HEK293 (cell line): ENCODE data around the gene CSTPP1.

Experiments used
- CTCF ChIA-PET: fragments of 350-600 bp; formaldehyde crosslinking; extraction: SDS; loops from one replicate; lab custom pipeline; 2021; ENCODE audit warnings: antibody characterized with exemption; lab: Yijun Ruan, JAX
- POLR2A ChIA-PET: fragments of 300-600 bp; formaldehyde crosslinking; extraction: SDS; loops from one replicate; lab custom pipeline; 2020; ENCODE audit warnings: antibody characterized with exemption, inconsistent platforms; lab: Yijun Ruan, JAX
- H3K27ac ChIP-seq: fragments of 200-500 bp; sonication (Bioruptor generic); 2 replicates; pipeline ENCODE4 v1.5.1; 2014; ENCODE audit warnings: low read depth, low read length, control low read depth, inconsistent platforms; ENCODE audit errors: extremely low read depth
- H3K36me3 ChIP-seq, 2 experiments: fragments of 200-500 bp in 1 of 2; sonication (Bioruptor generic) in 1 of 2; 1 replicate in 1 of 2; 2 replicates in 1 of 2; pipeline ENCODE4 v1.5.1; 2014 to 2017; ENCODE audit warnings: inconsistent platforms in 2 of 2, low read length in 2 of 2; ENCODE audit not compliant: control insufficient read depth in 2 of 2, insufficient read depth in 1 of 2
- H3K4me1 ChIP-seq: fragments of 200-500 bp; sonication (Bioruptor generic); 2 replicates; pipeline ENCODE4 v1.5.1; 2014; ENCODE audit warnings: mild to moderate bottlenecking, low read length, inconsistent platforms; ENCODE audit not compliant: control insufficient read depth, insufficient read depth
- H3K4me3 ChIP-seq: 2 replicates; pipeline ENCODE4 v1.5.1; 2011; ENCODE audit warnings: low read depth, mild to moderate bottlenecking, control low read depth, low read length, moderate library complexity
- H3K9me3 ChIP-seq: fragments of 200-500 bp; sonication (Bioruptor generic); 2 replicates; pipeline ENCODE4 v1.5.1; 2014; ENCODE audit warnings: low read depth, low read length, inconsistent platforms; ENCODE audit not compliant: control insufficient read depth, insufficient read depth
- EGR2 ChIP-seq: fragments of 450-650 bp; formaldehyde crosslinking; IDR thresholded peaks from 2 replicates; pipeline ENCODE4 v1.5.1; 2016; ENCODE audit warnings: low read depth, missing biosample characterization, missing genetic modification characterization
- GFI1B ChIP-seq: fragments of 450-650 bp; formaldehyde crosslinking; IDR thresholded peaks from 2 replicates; pipeline ENCODE4 v1.5.1; 2016; ENCODE audit warnings: missing biosample characterization, missing genetic modification characterization
- HOXD13 ChIP-seq: sonication (generic); formaldehyde crosslinking; IDR thresholded peaks from 2 replicates; pipeline ENCODE4 v1.8.0; 2022; ENCODE audit warnings: missing genetic modification reagents, borderline replicate concordance
- KLF8 ChIP-seq: fragments of 450-650 bp; formaldehyde crosslinking; IDR thresholded peaks from 2 replicates; pipeline ENCODE4 v1.5.1; 2016; ENCODE audit warnings: missing biosample characterization, missing genetic modification characterization
- KLF9 ChIP-seq: fragments of 450-650 bp; formaldehyde crosslinking; IDR thresholded peaks from 2 replicates; pipeline ENCODE4 v1.5.1; 2016; ENCODE audit warnings: missing biosample characterization, missing genetic modification characterization, low read depth
- MYNN ChIP-seq: fragments of 450-650 bp; formaldehyde crosslinking; IDR thresholded peaks from 2 replicates; pipeline ENCODE4 v1.5.1; 2016; ENCODE audit warnings: missing biosample characterization, missing genetic modification characterization, borderline replicate concordance
- SALL2 ChIP-seq: fragments of 450-650 bp; formaldehyde crosslinking; IDR thresholded peaks from 2 replicates; pipeline ENCODE4 v1.5.0; 2017; ENCODE audit warnings: missing biosample characterization, mild to moderate bottlenecking, missing genetic modification characterization, borderline replicate concordance
- SCRT2 ChIP-seq: fragments of 450-650 bp; formaldehyde crosslinking; IDR thresholded peaks from 2 replicates; pipeline ENCODE4 v1.5.1; 2016; ENCODE audit warnings: missing biosample characterization, missing genetic modification characterization
- ZBTB1 ChIP-seq: fragments of 450-650 bp; formaldehyde crosslinking; IDR thresholded peaks from 2 replicates; pipeline ENCODE4 v1.5.1; 2016; ENCODE audit warnings: missing biosample characterization, missing genetic modification characterization
- ZEB2 ChIP-seq: fragments of 450-650 bp; formaldehyde crosslinking; IDR thresholded peaks from 2 replicates; pipeline ENCODE4 v1.5.1; 2016; ENCODE audit warnings: missing biosample characterization, missing genetic modification characterization
- ZFP37 ChIP-seq: fragments of 450-650 bp; formaldehyde crosslinking; IDR thresholded peaks from 2 replicates; pipeline ENCODE4 v1.5.1; 2016; ENCODE audit warnings: missing biosample characterization, missing genetic modification characterization
- ZIC2 ChIP-seq: fragments of 450-650 bp; formaldehyde crosslinking; IDR thresholded peaks from 2 replicates; pipeline ENCODE4 v1.5.1; 2016; ENCODE audit warnings: missing biosample characterization, missing genetic modification characterization
- ZNF114 ChIP-seq: fragments of 450-650 bp; formaldehyde crosslinking; IDR thresholded peaks from 2 replicates; pipeline ENCODE4 v1.5.0; 2017; ENCODE audit warnings: missing biosample characterization, missing genetic modification characterization
- ZNF140 ChIP-seq: fragments of 450-650 bp; formaldehyde crosslinking; IDR thresholded peaks from 2 replicates; pipeline ENCODE4 v1.5.1; 2016; ENCODE audit warnings: missing biosample characterization, missing genetic modification characterization
- ZNF2 ChIP-seq: fragments of 450-650 bp; formaldehyde crosslinking; IDR thresholded peaks from 2 replicates; pipeline ENCODE4 v1.5.1; 2016; ENCODE audit warnings: missing biosample characterization, missing genetic modification characterization
- ZNF223 ChIP-seq: fragments of 450-650 bp; formaldehyde crosslinking; IDR thresholded peaks from 2 replicates; pipeline ENCODE4 v1.5.1; 2016; ENCODE audit warnings: missing biosample characterization, missing genetic modification characterization
- ZNF274 ChIP-seq, 2 experiments: fragments of 200-500 bp in 1 of 2; fragments of 450-650 bp in 1 of 2; sonication (Bioruptor generic) in 1 of 2; formaldehyde crosslinking in 1 of 2; IDR thresholded peaks; 2 replicates each; pipeline versions ENCODE4 v1.5.1 to v1.6.1; 2014 to 2016; ENCODE audit warnings: borderline replicate concordance in 1 of 2, inconsistent platforms in 1 of 2, low read length in 1 of 2, missing biosample characterization in 1 of 2, missing genetic modification characterization in 1 of 2
- ZNF416 ChIP-seq: fragments of 450-650 bp; formaldehyde crosslinking; IDR thresholded peaks from 2 replicates; pipeline ENCODE4 v1.5.1; 2016; ENCODE audit warnings: missing biosample characterization, missing genetic modification characterization
- ZNF423 ChIP-seq: fragments of 450-650 bp; formaldehyde crosslinking; IDR thresholded peaks from 2 replicates; pipeline ENCODE4 v1.5.1; 2016; ENCODE audit warnings: missing biosample characterization, missing genetic modification characterization
- ZNF560 ChIP-seq: fragments of 450-650 bp; formaldehyde crosslinking; IDR thresholded peaks from 2 replicates; pipeline ENCODE4 v1.5.1; 2017; ENCODE audit warnings: missing biosample characterization, missing genetic modification characterization, borderline replicate concordance
- ZNF561 ChIP-seq: fragments of 450-650 bp; IDR thresholded peaks from 2 replicates; pipeline ENCODE4 v1.5.1; 2018; ENCODE audit warnings: missing biosample characterization, missing genetic modification characterization, borderline replicate concordance
- ZNF600 ChIP-seq: fragments of 450-650 bp; formaldehyde crosslinking; IDR thresholded peaks from 2 replicates; pipeline ENCODE4 v1.5.1; 2016; ENCODE audit warnings: missing biosample characterization, missing genetic modification characterization
- ZNF610 ChIP-seq: fragments of 450-650 bp; formaldehyde crosslinking; IDR thresholded peaks from 2 replicates; pipeline ENCODE4 v1.5.1; 2016; ENCODE audit warnings: missing biosample characterization, missing genetic modification characterization, borderline replicate concordance
- ZNF629 ChIP-seq: fragments of 450-650 bp; formaldehyde crosslinking; IDR thresholded peaks from 2 replicates; pipeline ENCODE4 v1.5.1; 2017; ENCODE audit warnings: missing biosample characterization, missing genetic modification characterization
- ZNF707 ChIP-seq: fragments of 450-650 bp; formaldehyde crosslinking; IDR thresholded peaks from 2 replicates; pipeline ENCODE4 v1.5.1; 2016; ENCODE audit warnings: missing biosample characterization, missing genetic modification characterization
- ZNF777 ChIP-seq: fragments of 450-650 bp; formaldehyde crosslinking; IDR thresholded peaks from 2 replicates; pipeline ENCODE4 v1.5.1; 2017; ENCODE audit warnings: missing biosample characterization, missing genetic modification characterization, borderline replicate concordance
- ZNF791 ChIP-seq: fragments of 450-650 bp; formaldehyde crosslinking; IDR thresholded peaks from 2 replicates; pipeline ENCODE4 v1.5.1; 2016; ENCODE audit warnings: missing biosample characterization, missing genetic modification characterization
- ZNF843 ChIP-seq: fragments of 450-650 bp; formaldehyde crosslinking; IDR thresholded peaks from 2 replicates; pipeline ENCODE4 v1.5.1; 2016; ENCODE audit warnings: missing biosample characterization, missing genetic modification characterization
- ZSCAN30 ChIP-seq: fragments of 450-650 bp; IDR thresholded peaks from 2 replicates; pipeline ENCODE4 v1.5.1; 2018; ENCODE audit warnings: missing biosample characterization, mild to moderate bottlenecking, missing genetic modification characterization, moderate library complexity
- ZXDB ChIP-seq: fragments of 450-650 bp; formaldehyde crosslinking; IDR thresholded peaks from 2 replicates; pipeline ENCODE4 v1.5.1; 2016; ENCODE audit warnings: missing biosample characterization, missing genetic modification characterization
- TF ChIP-seq, protein P1 (sequence below): fragments of 450-650 bp; formaldehyde crosslinking; IDR thresholded peaks from 2 replicates; pipeline ENCODE4 v1.5.1; 2016; ENCODE audit warnings: missing biosample characterization, missing genetic modification characterization
- TF ChIP-seq, protein P2 (sequence below): fragments of 450-650 bp; formaldehyde crosslinking; IDR thresholded peaks from 2 replicates; pipeline ENCODE4 v1.5.1; 2016; ENCODE audit warnings: missing biosample characterization, missing genetic modification characterization
- TF ChIP-seq, protein P3 (sequence below): fragments of 450-650 bp; formaldehyde crosslinking; IDR thresholded peaks from 2 replicates; pipeline ENCODE4 v1.5.1; 2017; ENCODE audit warnings: missing biosample characterization, missing genetic modification characterization
- TF ChIP-seq, protein P4 (sequence below): fragments of 450-650 bp; formaldehyde crosslinking; IDR thresholded peaks from 2 replicates; pipeline ENCODE4 v1.5.1; 2016; ENCODE audit warnings: missing biosample characterization, missing genetic modification characterization

CSTPP1 gene

DNA sequence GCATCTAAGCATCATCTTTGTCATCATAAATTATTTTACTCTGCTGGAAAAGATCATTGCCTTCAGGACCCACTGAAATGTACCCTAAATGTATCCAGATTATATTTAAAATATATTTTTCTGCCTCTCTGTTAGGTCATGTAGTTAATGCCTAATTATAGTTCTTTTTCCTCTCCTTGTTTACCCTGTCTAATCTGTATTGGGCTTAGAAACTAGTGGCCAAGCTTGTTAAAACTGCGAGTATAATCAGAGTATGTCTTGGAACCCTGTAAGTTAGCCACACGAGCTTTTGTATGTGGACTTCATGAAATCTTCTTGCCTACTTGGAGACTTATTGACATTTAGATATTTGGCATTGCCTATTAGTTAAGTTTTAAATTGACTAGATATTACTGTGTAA is 184.5 kb downstream of the CSTPP1 start:
- TF ChIP-seq, protein P1, sequence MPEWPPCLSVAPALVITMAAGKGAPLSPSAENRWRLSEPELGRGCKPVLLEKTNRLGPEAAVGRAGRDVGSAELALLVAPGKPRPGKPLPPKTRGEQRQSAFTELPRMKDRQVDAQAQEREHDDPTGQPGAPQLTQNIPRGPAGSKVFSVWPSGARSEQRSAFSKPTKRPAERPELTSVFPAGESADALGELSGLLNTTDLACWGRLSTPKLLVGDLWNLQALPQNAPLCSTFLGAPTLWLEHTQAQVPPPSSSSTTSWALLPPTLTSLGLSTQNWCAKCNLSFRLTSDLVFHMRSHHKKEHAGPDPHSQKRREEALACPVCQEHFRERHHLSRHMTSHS (tag by site-specific recombination): no peak
- TF ChIP-seq ZNF610 (tag by site-specific recombination) (no peak), ZSCAN30 (no peak), ZNF561 (tag by site-specific recombination) (no peak), ZNF2 (tag by site-specific recombination) (no peak), MYNN (no peak), ZNF423 (tag by site-specific recombination) (no peak), GFI1B (tag by site-specific recombination) (no peak), ZNF223 (tag by site-specific recombination) (no peak), EGR2 (tag by site-specific recombination) (no peak), KLF8 (no peak), ZNF777 (tag by site-specific recombination) (no peak), ZNF707 (tag by site-specific recombination) (no peak), ZFP37 (tag by site-specific recombination) (no peak), SALL2 (tag by site-specific recombination) (no peak), ZIC2 (tag by site-specific recombination) (no peak)
- TF ChIP-seq, protein P2, sequence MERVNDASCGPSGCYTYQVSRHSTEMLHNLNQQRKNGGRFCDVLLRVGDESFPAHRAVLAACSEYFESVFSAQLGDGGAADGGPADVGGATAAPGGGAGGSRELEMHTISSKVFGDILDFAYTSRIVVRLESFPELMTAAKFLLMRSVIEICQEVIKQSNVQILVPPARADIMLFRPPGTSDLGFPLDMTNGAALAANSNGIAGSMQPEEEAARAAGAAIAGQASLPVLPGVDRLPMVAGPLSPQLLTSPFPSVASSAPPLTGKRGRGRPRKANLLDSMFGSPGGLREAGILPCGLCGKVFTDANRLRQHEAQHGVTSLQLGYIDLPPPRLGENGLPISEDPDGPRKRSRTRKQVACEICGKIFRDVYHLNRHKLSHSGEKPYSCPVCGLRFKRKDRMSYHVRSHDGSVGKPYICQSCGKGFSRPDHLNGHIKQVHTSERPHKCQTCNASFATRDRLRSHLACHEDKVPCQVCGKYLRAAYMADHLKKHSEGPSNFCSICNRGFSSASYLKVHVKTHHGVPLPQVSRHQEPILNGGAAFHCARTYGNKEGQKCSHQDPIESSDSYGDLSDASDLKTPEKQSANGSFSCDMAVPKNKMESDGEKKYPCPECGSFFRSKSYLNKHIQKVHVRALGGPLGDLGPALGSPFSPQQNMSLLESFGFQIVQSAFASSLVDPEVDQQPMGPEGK (tag by site-specific recombination): no peak
- TF ChIP-seq, protein P3, sequence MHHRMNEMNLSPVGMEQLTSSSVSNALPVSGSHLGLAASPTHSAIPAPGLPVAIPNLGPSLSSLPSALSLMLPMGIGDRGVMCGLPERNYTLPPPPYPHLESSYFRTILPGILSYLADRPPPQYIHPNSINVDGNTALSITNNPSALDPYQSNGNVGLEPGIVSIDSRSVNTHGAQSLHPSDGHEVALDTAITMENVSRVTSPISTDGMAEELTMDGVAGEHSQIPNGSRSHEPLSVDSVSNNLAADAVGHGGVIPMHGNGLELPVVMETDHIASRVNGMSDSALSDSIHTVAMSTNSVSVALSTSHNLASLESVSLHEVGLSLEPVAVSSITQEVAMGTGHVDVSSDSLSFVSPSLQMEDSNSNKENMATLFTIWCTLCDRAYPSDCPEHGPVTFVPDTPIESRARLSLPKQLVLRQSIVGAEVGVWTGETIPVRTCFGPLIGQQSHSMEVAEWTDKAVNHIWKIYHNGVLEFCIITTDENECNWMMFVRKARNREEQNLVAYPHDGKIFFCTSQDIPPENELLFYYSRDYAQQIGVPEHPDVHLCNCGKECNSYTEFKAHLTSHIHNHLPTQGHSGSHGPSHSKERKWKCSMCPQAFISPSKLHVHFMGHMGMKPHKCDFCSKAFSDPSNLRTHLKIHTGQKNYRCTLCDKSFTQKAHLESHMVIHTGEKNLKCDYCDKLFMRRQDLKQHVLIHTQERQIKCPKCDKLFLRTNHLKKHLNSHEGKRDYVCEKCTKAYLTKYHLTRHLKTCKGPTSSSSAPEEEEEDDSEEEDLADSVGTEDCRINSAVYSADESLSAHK: no peak
- TF ChIP-seq, protein P4, sequence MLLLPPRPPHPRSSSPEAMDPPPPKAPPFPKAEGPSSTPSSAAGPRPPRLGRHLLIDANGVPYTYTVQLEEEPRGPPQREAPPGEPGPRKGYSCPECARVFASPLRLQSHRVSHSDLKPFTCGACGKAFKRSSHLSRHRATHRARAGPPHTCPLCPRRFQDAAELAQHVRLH: no peak
- ChIA-PET CTCF (no interaction called here), POLR2A (no interaction called here)
- Histone ChIP-seq H3K4me1 (no peaks in the 10 kb centered on the region), H3K27ac (no peak overlapping the region), H3K36me3 (no peaks in the 10 kb centered on the region), H3K9me3 (no peaks in the 10 kb centered on the region), H3K4me3 (no peak overlapping the region)

DNA sequence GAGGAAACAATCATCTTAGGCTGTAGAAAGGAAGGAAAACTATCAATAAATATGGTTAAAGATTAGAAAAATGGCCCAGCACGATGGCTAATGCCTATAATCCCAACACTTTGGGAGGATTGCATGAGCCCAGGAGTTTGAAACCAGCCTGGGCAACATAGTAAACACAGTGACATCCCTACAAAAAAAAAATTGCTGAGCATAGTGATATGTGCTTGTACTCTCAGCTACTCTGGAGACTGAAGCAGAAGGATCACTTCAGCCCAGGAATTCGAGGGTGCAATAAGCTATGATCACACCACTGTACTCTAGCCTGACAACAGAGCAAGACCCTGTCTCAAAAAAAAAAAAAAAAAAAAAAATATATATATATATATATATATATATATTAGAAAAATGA is 185.2 kb downstream of the CSTPP1 start:
- Histone ChIP-seq H3K27ac (no peak overlapping the region), H3K4me3 (no peak overlapping the region), H3K4me1 (no peaks in the 10 kb centered on the region), H3K9me3 (no peaks in the 10 kb centered on the region), H3K36me3 (no peaks in the 10 kb centered on the region)
- CTCF ChIA-PET: interaction anchor here (0.6 kb wide), 1 partner anchor 110 kb away, joined by 3 read pairs; no protein-coding TSS in a partner anchor
- POLR2A ChIA-PET: no interaction called here
- TF ChIP-seq ZNF600 (tag by site-specific recombination) (no peak), ZBTB1 (tag by site-specific recombination) (no peak), ZNF114 (tag by site-specific recombination) (no peak), ZNF416 (tag by site-specific recombination) (no peak), ZNF560 (tag by site-specific recombination) (no peak), ZNF140 (tag by site-specific recombination) (no peak), SCRT2 (tag by site-specific recombination) (no peak), ZNF2 (tag by site-specific recombination) (no peak), ZNF274 (IDR thresholded peaks at IDR 0.05; ENCODE audit: low read length) (no peak), ZNF274 (tag by site-specific recombination; IDR thresholded peaks at IDR 0.05; ENCODE audit: borderline replicate concordance) (no peak), HOXD13 (CRISPR knock-in tag) (no peak), ZXDB (no peak), ZNF629 (tag by site-specific recombination) (no peak), ZEB2 (no peak), ZNF843 (tag by site-specific recombination) (no peak), KLF9 (tag by site-specific recombination) (no peak), ZNF791 (tag by site-specific recombination) (no peak), ZNF707 (tag by site-specific recombination) (no peak)
